HEK293 (cell line): ENCODE data around the gene CISD2.

Experiments used
- CTCF ChIP-seq: fragments of 450-650 bp; formaldehyde crosslinking; IDR thresholded peaks from 2 replicates; pipeline ENCODE4 v1.5.1; 2016; ENCODE audit warnings: missing biosample characterization, missing genetic modification characterization
- EGR2 ChIP-seq: fragments of 450-650 bp; formaldehyde crosslinking; IDR thresholded peaks from 2 replicates; pipeline ENCODE4 v1.5.1; 2016; ENCODE audit warnings: low read depth, missing biosample characterization, missing genetic modification characterization
- GFI1B ChIP-seq: fragments of 450-650 bp; formaldehyde crosslinking; IDR thresholded peaks from 2 replicates; pipeline ENCODE4 v1.5.1; 2016; ENCODE audit warnings: missing biosample characterization, missing genetic modification characterization
- GLIS1 ChIP-seq: fragments of 450-650 bp; formaldehyde crosslinking; IDR thresholded peaks from 2 replicates; pipeline ENCODE4 v1.5.1; 2016; ENCODE audit warnings: missing biosample characterization, missing genetic modification characterization
- PRDM4 ChIP-seq: fragments of 450-650 bp; formaldehyde crosslinking; IDR thresholded peaks from 2 replicates; pipeline ENCODE4 v1.5.1; 2017; ENCODE audit warnings: missing biosample characterization, missing genetic modification characterization
- SCRT1 ChIP-seq: fragments of 450-650 bp; formaldehyde crosslinking; IDR thresholded peaks from 2 replicates; pipeline ENCODE4 v1.5.1; 2016; ENCODE audit warnings: missing biosample characterization, missing genetic modification characterization, borderline replicate concordance
- SP2 ChIP-seq: fragments of 450-650 bp; formaldehyde crosslinking; IDR thresholded peaks from 2 replicates; pipeline ENCODE4 v1.5.1; 2016; ENCODE audit warnings: missing biosample characterization, missing genetic modification characterization
- SP3 ChIP-seq: fragments of 450-650 bp; formaldehyde crosslinking; IDR thresholded peaks from 2 replicates; pipeline ENCODE4 v1.5.1; 2016; ENCODE audit warnings: missing biosample characterization, missing genetic modification characterization
- SP7 ChIP-seq: fragments of 450-650 bp; formaldehyde crosslinking; IDR thresholded peaks from 2 replicates; pipeline ENCODE4 v1.5.1; 2016; ENCODE audit warnings: missing biosample characterization, missing genetic modification characterization
- TCF7L2 ChIP-seq: IDR thresholded peaks from 2 replicates; pipeline ENCODE4 v1.6.1; 2011; ENCODE audit warnings: low read depth, mild to moderate bottlenecking, inconsistent platforms, low read length, moderate library complexity, borderline replicate concordance
- WT1 ChIP-seq: fragments of 450-650 bp; formaldehyde crosslinking; IDR thresholded peaks from 2 replicates; pipeline ENCODE4 v1.5.1; 2016; ENCODE audit warnings: missing biosample characterization, missing genetic modification characterization
- ZEB2 ChIP-seq: fragments of 450-650 bp; formaldehyde crosslinking; IDR thresholded peaks from 2 replicates; pipeline ENCODE4 v1.5.1; 2016; ENCODE audit warnings: missing biosample characterization, missing genetic modification characterization
- ZNF10 ChIP-seq: fragments of 450-650 bp; formaldehyde crosslinking; IDR thresholded peaks from 2 replicates; pipeline ENCODE4 v1.5.1; 2017; ENCODE audit warnings: missing biosample characterization, missing genetic modification characterization
- ZNF239 ChIP-seq: fragments of 450-650 bp; formaldehyde crosslinking; IDR thresholded peaks from 2 replicates; pipeline ENCODE4 v1.5.1; 2016; ENCODE audit warnings: missing biosample characterization, missing genetic modification characterization
- ZNF324 ChIP-seq: fragments of 450-650 bp; formaldehyde crosslinking; IDR thresholded peaks from 2 replicates; pipeline ENCODE4 v1.5.1; 2016; ENCODE audit warnings: missing biosample characterization, missing genetic modification characterization
- ZNF362 ChIP-seq: fragments of 450-650 bp; formaldehyde crosslinking; IDR thresholded peaks from 2 replicates; pipeline ENCODE4 v1.5.1; 2016; ENCODE audit warnings: missing biosample characterization, missing genetic modification characterization
- ZNF37A ChIP-seq: fragments of 450-650 bp; IDR thresholded peaks from 2 replicates; pipeline ENCODE4 v1.5.1; 2018; ENCODE audit warnings: missing biosample characterization, missing genetic modification characterization
- ZNF514 ChIP-seq: fragments of 450-650 bp; formaldehyde crosslinking; IDR thresholded peaks from 2 replicates; pipeline ENCODE4 v1.5.1; 2016; ENCODE audit warnings: missing biosample characterization, missing genetic modification characterization
- ZNF518A ChIP-seq: fragments of 450-650 bp; formaldehyde crosslinking; conservative IDR thresholded peaks from 2 replicates; pipeline ENCODE4 v1.5.1; 2016; ENCODE audit warnings: low read depth, missing biosample characterization, missing genetic modification characterization
- ZNF561 ChIP-seq: fragments of 450-650 bp; IDR thresholded peaks from 2 replicates; pipeline ENCODE4 v1.5.1; 2018; ENCODE audit warnings: missing biosample characterization, missing genetic modification characterization, borderline replicate concordance
- ZNF600 ChIP-seq: fragments of 450-650 bp; formaldehyde crosslinking; IDR thresholded peaks from 2 replicates; pipeline ENCODE4 v1.5.1; 2016; ENCODE audit warnings: missing biosample characterization, missing genetic modification characterization
- ZNF610 ChIP-seq: fragments of 450-650 bp; formaldehyde crosslinking; IDR thresholded peaks from 2 replicates; pipeline ENCODE4 v1.5.1; 2016; ENCODE audit warnings: missing biosample characterization, missing genetic modification characterization, borderline replicate concordance
- ZNF623 ChIP-seq: fragments of 450-650 bp; formaldehyde crosslinking; IDR thresholded peaks from 2 replicates; pipeline ENCODE4 v1.5.1; 2016; ENCODE audit warnings: missing biosample characterization, missing genetic modification characterization
- ZNF626 ChIP-seq: fragments of 450-650 bp; sonication (Bioruptor Pico); formaldehyde crosslinking; IDR thresholded peaks from 2 replicates; pipeline ENCODE4 v1.5.1; 2018; ENCODE audit warnings: missing biosample characterization, missing genetic modification characterization, inconsistent platforms
- ZNF704 ChIP-seq: fragments of 450-650 bp; formaldehyde crosslinking; IDR thresholded peaks from 2 replicates; pipeline ENCODE4 v1.5.1; 2016; ENCODE audit warnings: missing biosample characterization, missing genetic modification characterization
- ZNF747 ChIP-seq: fragments of 450-650 bp; formaldehyde crosslinking; IDR thresholded peaks from 2 replicates; pipeline ENCODE4 v1.5.1; 2016; ENCODE audit warnings: missing biosample characterization, missing genetic modification characterization
- ZNF76 ChIP-seq: fragments of 450-650 bp; formaldehyde crosslinking; IDR thresholded peaks from 2 replicates; pipeline ENCODE4; 2016; ENCODE audit warnings: low read depth, missing biosample characterization, missing genetic modification characterization, borderline replicate concordance
- ZNF791 ChIP-seq: fragments of 450-650 bp; formaldehyde crosslinking; IDR thresholded peaks from 2 replicates; pipeline ENCODE4 v1.5.1; 2016; ENCODE audit warnings: missing biosample characterization, missing genetic modification characterization
- ZXDB ChIP-seq: fragments of 450-650 bp; formaldehyde crosslinking; IDR thresholded peaks from 2 replicates; pipeline ENCODE4 v1.5.1; 2016; ENCODE audit warnings: missing biosample characterization, missing genetic modification characterization

CISD2 gene

GRCh38 chr4:102827674-102828496, 40.9 kb upstream of the CISD2 start (continued):
- TF ChIP-seq ZNF518A (tag by site-specific recombination) (peak; percentile 58; the same call in 1 of the 2 replicates), SP7 (tag by site-specific recombination) (peak; percentile 80), ZNF10 (tag by site-specific recombination) (no peak), ZNF362 (tag by site-specific recombination) (no peak), SP3 (tag by site-specific recombination) (peak; percentile 65), ZNF76 (no peak), GLIS1 (peak; percentile 51), ZNF623 (tag by site-specific recombination) (no peak), EGR2 (tag by site-specific recombination) (no peak; the same call in none of the 2 replicates), ZEB2 (tag by site-specific recombination) (peak; percentile 85), GFI1B (tag by site-specific recombination) (no peak), SCRT1 (tag by site-specific recombination) (no peak), ZNF610 (no peak), ZNF324 (tag by site-specific recombination) (no peak; the same call in 1 of the 2 replicates), ZNF747 (tag by site-specific recombination) (no peak), ZNF600 (tag by site-specific recombination) (peak; percentile 60), WT1 (tag by site-specific recombination) (peak; percentile 50; the same call in 1 of the 2 replicates), ZNF704 (no peak), ZXDB (tag by site-specific recombination) (peak; percentile 11; the same call in 1 of the 2 replicates), ZNF239 (tag by site-specific recombination) (no peak), SP2 (tag by site-specific recombination) (peak; percentile 86), ZNF514 (tag by site-specific recombination) (no peak), ZNF626 (tag by site-specific recombination) (no peak), ZNF791 (no peak), PRDM4 (tag by site-specific recombination) (peak; percentile 90), ZNF561 (tag by site-specific recombination) (no peak; the same call in 1 of the 2 replicates), TCF7L2 (0 out of 2 replicates have a peak, but pooled peaks have one; percentile 36), CTCF (tag by site-specific recombination) (0 out of 2 replicates have a peak, but pooled peaks have one; percentile 12), ZNF37A (no peak)
